Uterus (tissue), 4 donors: Measurements from ENCODE around the gene RNF114. TPM values are rescaled to one million over a fixed set of nuclear protein-coding genes. Genes with fewer than 3 reads are reported as not detected.

Source experiments
- DNase-seq, 2 donors: peaks; one replicate each; pipeline ENCODE4 v3.0.0-alpha.2; 2019 to 2020
- H3K27ac ChIP-seq, 2 donors: fragments of 200-600 bp; sonication (generic); 1 replicate in 1 of 2; 2 replicates in 1 of 2; pipeline ENCODE4 v1.5.1; 2016 to 2018
- H3K27me3 ChIP-seq, 2 donors: fragments of 200-600 bp; sonication (generic); one replicate each; pipeline ENCODE4 v1.5.1; 2018 to 2019; ENCODE audit warnings: control low read depth in 1 of 2
- H3K36me3 ChIP-seq, 2 donors: fragments of 200-600 bp; sonication (generic); one replicate each; pipeline ENCODE4 v1.5.1; 2019; ENCODE audit warnings: control low read depth in 1 of 2
- H3K4me1 ChIP-seq, 2 donors: fragments of 200-600 bp; sonication (generic); one replicate each; pipeline ENCODE4 v1.5.1; 2018 to 2019; ENCODE audit warnings: control low read depth in 1 of 2
- H3K4me3 ChIP-seq, 2 donors: fragments of 200-600 bp; sonication (generic); 1 replicate in 1 of 2; 2 replicates in 1 of 2; pipeline ENCODE4 v1.5.1; 2018 to 2019; ENCODE audit warnings: mild to moderate bottlenecking in 1 of 2
- H3K9me3 ChIP-seq, 2 donors: fragments of 200-600 bp; sonication (generic); one replicate each; pipeline ENCODE4 v1.5.1; 2019; ENCODE audit warnings: control low read depth in 1 of 2
- CTCF ChIP-seq, 4 experiments: fragments of 200-600 bp in 2 of 4; fragments of 450-650 bp in 2 of 4; sonication (generic) in 2 of 4; IDR thresholded peaks; one replicate each; pipeline ENCODE4 v1.5.1; 2016 to 2019; ENCODE audit warnings: antibody characterized with exemption in 4 of 4, mild to moderate bottlenecking in 2 of 4, moderate library complexity in 1 of 4
- POLR2A ChIP-seq, 2 donors: fragments of 450-650 bp; IDR thresholded peaks; one replicate each; pipeline ENCODE4 v1.6.1; 2016; ENCODE audit warnings: antibody characterized with exemption in 2 of 2, mild to moderate bottlenecking in 1 of 2, moderate library complexity in 1 of 2
- intact Hi-C: fragments of 100-400 bp; cut with DNase I; formaldehyde crosslinking; loops from one replicate; pipeline ENCODE4 v1.15.1; 2023; ENCODE audit warnings: low total_unique reads
- total RNA-seq, 4 donors: library from RNA; depleted of rRNA in 3 of 4; stranded (reverse); fragments of >200 nt in 3 of 4; gene quantifications; one replicate each; pipeline versions ENCODE4 v1.1.0 to v1.2.4, GENCODE V29; 2014 to 2023
- donor health status: DM: yes; HTN: yes; CAD: no.

Gene RNF114
- total RNA-seq, 4 donors from 2014 or later, result 37.6 to 118 (median 88.0) TPM

- intact Hi-C loops, result loop anchor here (10.0 kb wide), 1 partner anchor 187 kb away; no protein-coding TSS in a partner anchor
- no peaks in the 10 kb centered on the region for H3K36me3 ChIP-seq
- no peak overlapping the region for H3K4me3 ChIP-seq
- no peak for DNase-seq
- no peaks in the 10 kb centered on the region for H3K9me3 ChIP-seq
- H3K4me1 ChIP-seq, result peaks cover 0 to 9% of the 10 kb centered on the region in 2 donors
- peak overlapping the region; percentile 22 to 60 for H3K27ac ChIP-seq
- TF ChIP-seq CTCF (IDR thresholded peaks at IDR 0.05) (no peak), POLR2A (IDR thresholded peaks at IDR 0.05) (no peak)
- H3K27me3 ChIP-seq, result no peaks in the 10 kb centered on the region
Measured at GRCh38 chr20:49987868-49988690, 51.9 kb downstream of the RNF114 start.

- Histone ChIP-seq H3K36me3 (no peaks in the 10 kb centered on the region), H3K9me3 (no peaks in the 10 kb centered on the region), H3K27me3 (no peaks in the 10 kb centered on the region), H3K4me3 (no peak overlapping the region), H3K4me1 (peaks cover 0 to 5% of the 10 kb centered on the region in 2 donors), H3K27ac (peak overlapping the region; percentile 58 to 60)
- no peak for TF ChIP-seq POLR2A (IDR thresholded peaks at IDR 0.05)
- TF ChIP-seq CTCF (IDR thresholded peaks at IDR 0.05), result no peak
- peak; percentile 49 to 73 for DNase-seq
- intact Hi-C loops, result loop anchor here (10.0 kb wide), 1 partner anchor 185 kb away; no protein-coding TSS in a partner anchor
Measured at GRCh38 chr20:49989234-49990065, 53.3 kb downstream of the RNF114 start.

GRCh38 chr20:49990271-49990720 lies 54.1 kb downstream of the RNF114 start:
- no peak overlapping the region for H3K4me3 ChIP-seq
- no peaks in the 10 kb centered on the region for H3K9me3 ChIP-seq
- H3K27ac ChIP-seq, result peak overlapping the region; percentile 58 to 60
- H3K4me1 ChIP-seq, result peaks cover 0 to 5% of the 10 kb centered on the region in 2 donors
- intact Hi-C loops, result no loop called here
- H3K27me3 ChIP-seq, result no peaks in the 10 kb centered on the region
- DNase-seq, result peak in 1 of 2 donors; percentile 18
- TF ChIP-seq POLR2A (IDR thresholded peaks at IDR 0.05) (no peak), CTCF (IDR thresholded peaks at IDR 0.05) (no peak)
- H3K36me3 ChIP-seq, result no peaks in the 10 kb centered on the region

GRCh38 chr20:49993301-49993751 lies 57.1 kb downstream of the RNF114 start:
- TF ChIP-seq POLR2A (IDR thresholded peaks at IDR 0.05) (no peak), CTCF (IDR thresholded peaks at IDR 0.05) (no peak)
- Histone ChIP-seq H3K9me3 (no peaks in the 10 kb centered on the region), H3K4me3 (no peak overlapping the region), H3K27me3 (no peaks in the 10 kb centered on the region), H3K36me3 (no peaks in the 10 kb centered on the region), H3K4me1 (peaks cover 0 to under 1% of the 10 kb centered on the region in 2 donors), H3K27ac (no peak overlapping the region)
- intact Hi-C loops, result no loop called here
- DNase-seq, result no peak
